GM21825 (cell line): Measurements from ENCODE around the gene OOSP2.
"Not testable (repeated sequence)": the region's sequence is repeated elsewhere in the genome, so short reads cannot be mapped to it uniquely, and the experiment has no call there.

ENCODE experiments used
- ATAC-seq: cut with Tn5 transposase; IDR thresholded peaks from one replicate; pipeline ENCODE4 v1.9.1; 2021; ENCODE audit warnings: mild to moderate bottlenecking, moderate library complexity; ENCODE audit not compliant: unreplicated experiment

OOSP2 gene

DNA sequence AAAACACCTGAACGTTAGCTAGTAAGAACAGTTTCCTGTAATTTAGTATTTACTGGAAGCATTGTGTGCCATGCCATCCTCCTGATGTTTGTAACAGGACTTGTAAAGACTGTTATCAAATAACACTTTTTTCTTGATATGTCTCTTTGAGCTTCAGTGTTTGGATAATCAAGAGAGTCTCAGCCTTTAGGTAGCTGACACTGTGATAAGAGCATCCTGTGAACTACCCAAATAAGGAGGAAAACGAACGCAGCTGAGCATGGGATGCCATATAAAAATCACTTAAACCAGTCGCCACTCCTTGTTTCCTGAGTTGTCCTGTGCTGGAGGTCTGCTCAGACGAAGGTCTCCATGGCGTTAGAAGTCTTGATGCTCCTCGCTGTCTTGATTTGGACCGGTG, at the start of gene OOSP2:
Gene OOSP2 (plus strand): TSS at position 301 of the 400 bp plus-strand sequence. CDS start 51 bp downstream, at position 352.
- no peak for ATAC-seq

- ATAC-seq, result no peak
Observed at GRCh38 chr11:59990421-59990820, 49.8 kb upstream of the OOSP2 start.

- ATAC-seq, result no peak
Observed at GRCh38 chr11:59992425-59992824, 47.8 kb upstream of the OOSP2 start.

DNA sequence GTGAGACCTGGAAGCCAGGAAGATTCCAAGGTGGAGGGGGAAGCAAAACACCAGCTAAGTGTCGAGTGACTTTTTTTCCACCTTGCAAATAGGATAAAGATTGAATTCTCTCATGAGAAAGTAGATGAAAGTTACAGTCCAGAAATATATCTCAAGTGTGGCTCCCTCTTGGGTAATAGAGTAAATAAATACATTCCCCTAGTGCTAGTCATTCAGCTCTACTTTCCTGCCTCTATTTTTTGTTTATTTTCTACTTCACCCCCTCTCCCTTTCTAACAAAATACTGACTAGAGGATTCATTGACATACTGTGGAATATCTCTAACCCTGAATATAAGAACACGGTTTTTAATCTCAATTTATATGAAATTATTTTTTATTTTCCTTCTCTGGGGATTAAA, 42.4 kb upstream of the OOSP2 start:
- no peak for ATAC-seq

GRCh38 chr11:59999691-60000090, 40.5 kb upstream of the OOSP2 start:
- ATAC-seq, result no peak

DNA sequence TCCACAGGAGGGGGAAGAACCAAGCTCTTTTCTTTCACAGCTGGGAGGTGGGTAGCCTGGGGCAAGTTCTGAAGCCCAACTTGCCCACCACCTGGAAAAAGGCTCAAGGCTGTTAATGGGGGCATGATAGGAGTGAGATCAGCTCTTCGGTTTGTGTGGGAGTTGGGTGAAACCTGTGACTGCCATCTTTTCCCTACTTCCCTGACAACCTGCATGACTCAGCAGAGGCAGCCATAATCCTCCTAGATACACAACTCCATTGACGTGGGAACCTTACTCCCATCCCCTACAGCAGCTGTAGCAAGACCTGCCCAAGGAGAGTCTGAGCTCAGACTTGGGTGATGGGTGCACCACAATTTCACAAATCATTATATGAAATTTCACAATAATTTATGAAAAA, 36.5 kb upstream of the OOSP2 start:
- ATAC-seq, result no peak

DNA sequence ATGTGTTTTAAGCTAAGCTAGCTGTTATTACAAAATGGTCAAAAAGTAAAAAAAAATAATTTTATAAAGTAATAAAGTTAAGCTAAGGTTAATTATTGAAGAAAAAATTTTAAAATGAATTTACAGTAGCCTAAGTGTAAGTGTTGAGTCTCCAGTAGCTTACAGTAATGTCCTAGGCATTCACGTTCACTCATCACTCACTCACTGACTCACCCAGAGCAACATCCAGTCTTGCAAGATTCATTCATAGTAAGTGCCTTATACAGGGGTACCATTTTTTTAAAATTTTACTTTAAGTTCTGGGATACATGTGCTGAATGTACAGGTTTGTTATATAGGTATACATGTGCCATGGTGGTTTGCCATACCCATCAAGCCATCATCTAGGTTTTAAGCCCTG, 34.8 kb upstream of the OOSP2 start:
- no peak for ATAC-seq

DNA sequence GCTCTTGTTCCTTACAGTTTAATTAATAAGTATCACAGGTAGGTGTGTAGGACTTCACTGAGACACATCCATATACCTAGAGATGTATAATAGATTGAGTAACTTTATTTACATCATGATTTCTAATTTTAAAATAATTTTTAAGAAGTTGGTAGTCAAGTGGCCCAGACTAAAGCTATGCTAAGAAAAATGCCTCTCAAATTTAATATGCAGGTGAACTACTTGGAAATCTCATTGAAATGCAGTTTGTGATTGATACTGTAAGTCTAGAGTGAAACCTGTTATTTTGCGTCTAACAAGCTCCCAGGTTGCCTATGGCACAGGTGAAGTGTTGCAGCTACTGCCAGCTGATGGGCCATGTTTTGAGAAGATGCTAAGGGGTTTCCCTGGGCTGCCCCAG, 23.3 kb upstream of the OOSP2 start, which contains the start of gene OOSP4B:
Gene OOSP4B (plus strand): TSS at position 301 of the 400 bp plus-strand sequence.
- no peak for ATAC-seq

DNA sequence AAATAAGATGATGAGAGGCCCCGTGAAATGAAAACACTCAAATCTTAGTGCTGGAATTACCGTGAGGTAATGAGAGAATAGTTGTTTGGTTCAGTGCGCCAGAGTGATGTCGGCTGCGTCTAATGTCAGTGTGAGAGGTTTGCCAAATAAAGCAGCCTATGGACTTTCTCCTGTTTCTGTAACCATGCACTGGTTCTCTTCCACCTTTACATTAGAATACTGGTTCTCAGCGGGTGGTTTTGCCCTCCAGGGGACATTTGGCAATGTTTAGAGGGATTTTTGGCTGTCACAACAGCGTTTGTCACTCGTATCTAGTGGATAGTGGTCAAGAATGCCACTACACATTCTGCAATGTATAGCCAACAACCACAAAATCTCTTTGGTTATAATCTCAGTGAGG, 22.2 kb upstream of the OOSP2 start:
- ATAC-seq, result no peak

DNA sequence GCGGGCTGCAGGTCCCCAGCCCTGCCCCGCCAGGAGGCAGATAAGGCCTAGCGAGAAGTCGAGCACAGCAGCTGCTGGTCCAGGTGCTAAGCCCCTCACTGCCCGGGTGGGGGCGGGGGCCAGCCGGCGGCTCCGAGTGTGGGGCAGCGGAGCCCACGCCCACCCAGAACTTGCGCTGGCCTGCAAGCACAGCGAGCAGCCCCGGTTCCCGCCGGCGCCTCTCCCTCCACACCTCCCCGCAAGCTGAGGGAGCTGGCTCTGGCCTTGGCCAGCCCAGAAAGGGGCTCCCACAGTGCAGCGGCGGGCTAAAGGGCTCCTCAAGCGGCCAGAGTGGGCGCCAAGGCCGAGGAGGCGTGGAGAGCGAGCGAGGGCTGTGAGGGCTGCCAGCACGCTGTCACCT, 19.8 kb upstream of the OOSP2 start:
- ATAC-seq, result not testable (repeated sequence)

- no peak for ATAC-seq
Observed at GRCh38 chr11:60029015-60029632, 11.1 kb upstream of the OOSP2 start.

GRCh38 chr11:60050422-60050821, 10.2 kb downstream of the OOSP2 start:
- not testable (repeated sequence) for ATAC-seq

DNA sequence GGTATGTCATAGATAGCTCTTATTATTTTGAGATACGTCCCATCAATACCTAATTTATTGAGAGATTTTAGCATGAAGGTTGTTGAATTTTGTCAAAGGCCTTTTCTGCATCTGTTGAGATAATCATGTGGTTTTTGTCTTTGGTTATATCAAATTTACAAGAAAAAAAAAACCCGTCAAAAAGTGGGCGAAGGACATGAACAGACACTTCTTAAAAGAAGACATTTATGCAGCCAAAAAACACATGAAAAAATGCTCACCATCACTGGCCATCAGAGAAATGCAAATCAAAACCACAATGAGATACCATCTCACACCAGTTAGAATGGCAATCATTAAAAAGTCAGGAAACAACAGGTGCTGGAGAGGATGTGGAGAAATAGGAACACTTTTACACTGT, 10.6 kb downstream of the OOSP2 start:
- not testable (repeated sequence) for ATAC-seq

DNA sequence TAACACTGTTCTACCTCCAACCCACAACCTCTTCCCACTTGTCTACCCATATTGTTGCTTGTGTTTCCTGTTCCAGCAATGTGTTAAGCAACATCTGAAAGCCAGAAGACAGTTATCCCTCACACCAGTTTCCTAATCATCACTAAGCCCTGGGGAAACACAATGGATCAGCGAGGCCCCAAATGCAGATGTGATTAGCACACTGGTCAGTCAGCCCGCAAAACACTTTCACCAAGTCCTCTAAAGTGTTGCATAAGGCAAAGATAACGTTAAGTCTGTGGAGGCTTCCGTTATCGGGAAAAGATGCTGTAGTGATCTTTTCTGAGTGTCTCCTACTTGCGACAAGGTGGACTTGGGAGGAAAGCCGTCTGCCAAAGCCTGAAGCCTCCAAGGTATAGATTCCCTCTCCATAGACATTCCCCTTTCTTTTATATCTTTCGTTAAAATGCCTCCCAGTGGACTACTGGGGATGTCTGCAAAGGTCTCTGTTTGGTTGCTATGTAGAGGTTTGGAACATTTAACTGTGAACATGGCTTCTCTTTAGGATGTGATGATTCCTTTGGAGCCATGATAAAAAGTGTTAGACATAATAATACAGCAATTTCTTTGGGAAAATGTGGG, 16.2 kb downstream of the OOSP2 start, which contains the start of gene MS4A3:
Gene MS4A3 (plus strand): TSS at position 317 of the 621 bp plus-strand sequence. CDS start 4,496 bp downstream, outside the sequence.
- no peak for ATAC-seq

- no peak for ATAC-seq
Observed at GRCh38 chr11:60059052-60059451, 18.8 kb downstream of the OOSP2 start.

- no peak for ATAC-seq
Observed at GRCh38 chr11:60059521-60060240, 19.5 kb downstream of the OOSP2 start.

- no peak for ATAC-seq
Observed at GRCh38 chr11:60064111-60064510, 23.9 kb downstream of the OOSP2 start.

DNA sequence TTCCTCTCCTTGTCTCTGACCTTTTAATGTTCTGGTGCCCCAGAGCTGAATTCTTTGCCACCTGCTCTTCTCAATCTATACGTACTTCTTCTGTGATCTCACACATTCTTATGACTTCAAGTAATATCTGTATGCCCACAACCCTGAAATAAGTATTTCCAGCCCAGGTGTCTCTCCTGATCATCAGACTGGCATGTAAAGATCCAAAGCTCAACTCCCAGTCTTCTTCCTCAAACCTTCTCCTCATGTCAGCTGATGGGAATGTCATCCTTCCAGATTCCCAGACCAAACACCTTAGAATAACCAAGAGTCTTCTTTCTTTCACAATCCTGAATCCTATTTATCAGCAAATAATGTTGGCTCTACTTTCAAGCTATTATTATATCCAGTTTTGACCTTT, 25.6 kb downstream of the OOSP2 start:
- ATAC-seq, result no peak

DNA sequence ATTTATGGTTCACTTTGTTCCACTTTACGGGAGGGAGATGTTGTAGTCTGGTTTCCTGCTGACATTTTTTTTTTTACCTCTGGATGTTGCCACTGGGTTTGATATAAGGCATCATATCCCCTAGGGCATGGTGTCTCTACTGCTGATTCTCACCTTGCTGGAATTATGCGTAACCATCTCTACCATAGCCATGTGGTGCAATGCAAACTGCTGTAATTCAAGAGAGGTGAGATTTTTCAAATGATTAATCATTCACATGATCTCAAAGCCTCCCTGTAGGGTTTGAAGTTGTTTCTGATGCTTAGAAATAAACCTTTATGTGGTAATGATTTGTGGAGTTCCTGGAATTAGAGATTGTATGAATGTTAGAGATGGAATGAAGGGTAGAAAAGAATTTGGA, 29.2 kb downstream of the OOSP2 start:
- ATAC-seq, result no peak

DNA sequence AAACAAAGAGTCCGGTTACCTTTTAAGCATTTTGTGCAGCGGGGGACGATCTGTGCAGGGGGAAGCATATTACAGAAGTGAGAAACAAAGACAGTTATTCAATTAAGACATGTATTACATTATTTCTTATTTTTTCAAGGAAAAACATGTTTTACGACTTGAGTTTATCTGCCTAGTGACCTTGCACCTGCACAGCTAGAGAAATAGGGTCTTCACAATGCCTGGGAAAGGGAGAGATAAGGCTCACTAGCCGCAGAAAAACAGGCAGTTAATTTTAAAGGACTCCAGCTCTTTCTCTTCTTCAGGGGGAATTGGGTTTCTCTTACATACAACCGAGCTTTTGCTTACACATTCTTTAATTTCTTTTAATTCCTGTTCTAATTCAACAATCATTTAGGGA, 31.4 kb downstream of the OOSP2 start:
- not testable (repeated sequence) for ATAC-seq

DNA sequence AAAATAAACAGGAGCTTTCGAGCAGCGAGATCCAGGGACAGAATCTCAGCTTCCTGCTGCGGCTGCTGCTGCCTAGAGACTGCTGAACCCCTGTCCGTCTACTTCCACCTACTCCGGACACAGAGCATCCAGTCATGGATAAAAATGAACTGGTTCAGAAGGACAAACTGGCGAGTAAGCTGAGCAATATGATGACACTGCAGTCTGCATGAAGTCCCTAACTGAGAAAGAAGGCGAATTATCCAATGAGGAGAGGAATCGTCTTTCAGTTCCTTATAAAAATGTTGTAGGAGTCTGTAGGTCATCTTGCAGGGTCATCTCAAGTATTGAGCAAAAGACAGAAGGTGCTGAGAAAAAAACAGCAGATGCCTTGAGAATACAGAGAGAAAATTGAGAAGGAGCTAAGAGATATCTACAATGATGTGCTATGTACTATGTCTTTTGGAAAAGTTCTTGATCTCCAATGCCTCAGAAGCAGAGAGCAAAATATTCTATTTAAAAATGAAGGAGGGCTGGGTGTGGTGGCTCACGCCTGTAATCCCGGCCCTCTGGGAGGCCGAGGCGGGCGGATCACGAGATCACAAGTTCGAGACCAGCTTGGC, 37.1 kb downstream of the OOSP2 start:
- no peak for ATAC-seq

- ATAC-seq, result no peak
Observed at GRCh38 chr11:60077981-60078380, 37.8 kb downstream of the OOSP2 start.
